Smooth muscle cell (in vitro differentiated cells): ENCODE measurements around the gene MEGF11. TPM values are rescaled to one million over a fixed set of nuclear protein-coding genes. Genes with fewer than 3 reads are reported as not detected.

Experiments
- DNase-seq: peaks from one replicate; lab custom pipeline; 2025; ENCODE audit not compliant: unreplicated experiment; lab: John Stamatoyannopoulos, UW
- H2AFZ ChIP-seq: fragments of 200-600 bp; sonication (generic); 2 replicates; pipeline ENCODE4 v1.6.0; 2016; ENCODE audit warnings: antibody characterized with exemption, low read depth, mild to moderate bottlenecking
- H3F3A ChIP-seq: fragments of 200-600 bp; sonication (generic); 2 replicates; pipeline ENCODE4 v1.6.0; 2017; ENCODE audit warnings: antibody characterized with exemption, low read depth
- H3K27ac ChIP-seq: fragments of 200-600 bp; sonication (generic); 2 replicates; pipeline ENCODE4 v1.5.1; 2016; ENCODE audit warnings: low read depth, mild to moderate bottlenecking
- H3K27me3 ChIP-seq: fragments of 200-600 bp; sonication (generic); 2 replicates; pipeline ENCODE4 v1.6.1; 2016; ENCODE audit warnings: low read depth, mild to moderate bottlenecking
- H3K36me3 ChIP-seq: fragments of 200-600 bp; sonication (generic); 2 replicates; pipeline ENCODE4 v1.5.1; 2016; ENCODE audit warnings: low read depth
- H3K4me1 ChIP-seq: fragments of 200-600 bp; sonication (generic); 2 replicates; pipeline ENCODE4 v1.5.1; 2016; ENCODE audit warnings: low read depth
- H3K4me2 ChIP-seq: fragments of 200-600 bp; sonication (generic); 2 replicates; pipeline ENCODE4 v1.6.0; 2016; ENCODE audit warnings: mild to moderate bottlenecking
- H3K4me3 ChIP-seq: fragments of 200-600 bp; sonication (generic); 2 replicates; pipeline ENCODE4 v1.5.1; 2016; ENCODE audit warnings: mild to moderate bottlenecking
- H3K79me2 ChIP-seq: fragments of 200-600 bp; sonication (generic); 2 replicates; pipeline ENCODE4 v1.6.0; 2016; ENCODE audit warnings: low read depth, mild to moderate bottlenecking
- H3K9ac ChIP-seq: fragments of 200-600 bp; sonication (generic); 2 replicates; pipeline ENCODE4 v1.6.0; 2016; ENCODE audit warnings: low read depth
- H3K9me3 ChIP-seq: fragments of 200-600 bp; sonication (generic); replicated peaks from 2 replicates; pipeline ENCODE4 v1.5.1; 2016; ENCODE audit warnings: low read depth
- H4K20me1 ChIP-seq: fragments of 200-600 bp; sonication (generic); 2 replicates; pipeline ENCODE4 v1.6.0; 2016; ENCODE audit warnings: low read depth
- CTCF ChIP-seq: fragments of 200-600 bp; sonication (generic); IDR thresholded peaks from 2 replicates; pipeline ENCODE4 v1.5.1; 2017; ENCODE audit warnings: borderline replicate concordance, mild to moderate bottlenecking, antibody characterized with exemption; ENCODE audit not compliant: insufficient read depth, poor library complexity, severe bottlenecking
- WGBS: methylation state at CpG from one replicate; pipeline ENCODE4 v1.1.7; 2016; ENCODE audit warnings: low lambda C conversion rate; 5-methylcytosine and 5-hydroxymethylcytosine counted together
- polyA plus RNA-seq: library from polyadenylated mRNA; unstranded; fragments of >200 nt; fragmentation: Nextera tagmentation; extraction: Ambion mirVana; gene quantifications from 2 replicates; pipeline ENCODE4 v1.2.1, GENCODE V29; 2016
- total RNA-seq: library from RNA; depleted of rRNA; stranded (reverse); fragments of >200 nt; gene quantifications from 2 replicates; pipeline ENCODE4 v1.2.3, GENCODE V29; 2014

MEGF11 gene
- total and polyA plus RNA-seq, 2 experiments from 2014 or later = 0.08 TPM; not detected in 1

GRCh38 chr15:65952391-65953053, 301.0 kb downstream of the MEGF11 start:
- no peak for TF ChIP-seq CTCF
- H3K9ac ChIP-seq = no peak overlapping the region
- no peak overlapping the region for H3K4me2 ChIP-seq
- no peaks in the 10 kb centered on the region for H3K36me3 ChIP-seq
- H3K79me2 ChIP-seq = no peaks in the 10 kb centered on the region
- peak; percentile 1 for DNase-seq
- WGBS = 57% methylated on average over 7 of the region's 7 CpGs
- no peaks in the 10 kb centered on the region for H3K27me3 ChIP-seq
- no peaks in the 10 kb centered on the region for H3K4me1 ChIP-seq
- no peak overlapping the region for H2AFZ ChIP-seq
- H3F3A ChIP-seq = no peaks in the 10 kb centered on the region
- no peak overlapping the region for H3K27ac ChIP-seq
- no peaks in the 10 kb centered on the region for H3K9me3 ChIP-seq
- H3K4me3 ChIP-seq = no peak overlapping the region
- no peaks in the 10 kb centered on the region for H4K20me1 ChIP-seq

- no peaks in the 10 kb centered on the region for H3K27me3 ChIP-seq
- H2AFZ ChIP-seq = no peak overlapping the region
- no peak overlapping the region for H3K4me3 ChIP-seq
- no peaks in the 10 kb centered on the region for H3K36me3 ChIP-seq
- H3K4me2 ChIP-seq = no peak overlapping the region
- TF ChIP-seq CTCF = no peak
- no peaks in the 10 kb centered on the region for H3K79me2 ChIP-seq
- no peaks in the 10 kb centered on the region for H3K4me1 ChIP-seq
- H3K9me3 ChIP-seq = no peaks in the 10 kb centered on the region
- 89% methylated on average over 2 of the region's 2 CpGs for WGBS
- no peak overlapping the region for H3K9ac ChIP-seq
- DNase-seq = no peak
- no peaks in the 10 kb centered on the region for H3F3A ChIP-seq
- H4K20me1 ChIP-seq = no peaks in the 10 kb centered on the region
- no peak overlapping the region for H3K27ac ChIP-seq
Measured at GRCh38 chr15:65951007-65951406, 302.5 kb downstream of the MEGF11 start.

- WGBS = 70% methylated on average over 6 of the region's 6 CpGs
- H3K9me3 ChIP-seq = no peaks in the 10 kb centered on the region
Measured at GRCh38 chr15:65949491-65949890, 304.1 kb downstream of the MEGF11 start.

More at GRCh38 chr15:65949491-65949890, 304.1 kb downstream of the MEGF11 start:
- Histone ChIP-seq H3K9ac (no peak overlapping the region), H3K4me1 (no peaks in the 10 kb centered on the region), H4K20me1 (no peaks in the 10 kb centered on the region), H3K27ac (no peak overlapping the region), H3K36me3 (no peaks in the 10 kb centered on the region), H3K4me3 (no peak overlapping the region), H3K27me3 (no peaks in the 10 kb centered on the region), H3F3A (no peaks in the 10 kb centered on the region), H3K79me2 (no peaks in the 10 kb centered on the region), H3K4me2 (no peak overlapping the region), H2AFZ (no peak overlapping the region)
- DNase-seq = no peak
- TF ChIP-seq CTCF = no peak
